HepG2 (cell line): ENCODE results near the gene DENND5A. TPM values are rescaled to one million over a fixed set of nuclear protein-coding genes. Genes with fewer than 3 reads are reported as not detected.
"Not testable (repeated sequence)": the region's sequence is repeated elsewhere in the genome, so short reads cannot be mapped to it uniquely, and the experiment has no call there.

ENCODE experiments used
- ATAC-seq: fragments of 200-7000 bp; cut with Tn5 transposase; 3 replicates; pipeline ENCODE4 v1.9.1; 2020; ENCODE audit warnings: mild to moderate bottlenecking, moderate library complexity
- BruUV-seq: library from RNA; stranded (reverse); fragments of 400-500 nt; replicated peaks from 2 replicates; lab custom pipeline; 2021; lab: Mats Ljungman, UMichigan
- CTCF ChIA-PET: fragments of 300-600 bp; formaldehyde crosslinking; extraction: SDS; loops from one replicate; lab custom pipeline; 2021; ENCODE audit warnings: low total read pairs, inconsistent platforms, low intra/inter-chr PET ratio; lab: Yijun Ruan, JAX
- POLR2A ChIA-PET: fragments of 350-600 bp; sonication (Branson Sonifier 250); formaldehyde crosslinking; loops from one replicate; lab custom pipeline; 2020; ENCODE audit warnings: antibody characterized with exemption, inconsistent platforms; lab: Yijun Ruan, JAX
- DNase-seq: peaks from one replicate; pipeline ENCODE4 v3.0.0-alpha.2; 2015; ENCODE audit warnings: low spot score
- FAIRE-seq: peaks from 3 replicates; lab custom pipeline; 2011; peaks lifted over from hg19 to GRCh38; lab: Jason Lieb, UNC
- H2AFZ ChIP-seq: one replicate; pipeline ENCODE4 v1.6.1; 2011; ENCODE audit warnings: low read length, inconsistent platforms
- H3K27ac ChIP-seq: fragments of 300-600 bp; 3 replicates; pipeline ENCODE4 v1.8.0; 2011; ENCODE audit warnings: mixed run types, mild to moderate bottlenecking, mixed read lengths, low read length, inconsistent platforms; ENCODE audit not compliant: insufficient read depth; ENCODE audit errors: extremely low read length
- H3K27me3 ChIP-seq, 2 experiments: fragments of 200-600 bp in 1 of 2; 2 replicates in 1 of 2; 3 replicates in 1 of 2; pipeline versions ENCODE4 v1.6.0 to v1.8.0; 2011; ENCODE audit warnings: low read length in 2 of 2, mild to moderate bottlenecking in 2 of 2, moderate library complexity in 2 of 2, inconsistent platforms in 1 of 2; ENCODE audit not compliant: insufficient read depth in 2 of 2, control insufficient read depth in 1 of 2
- H3K36me3 ChIP-seq, 2 experiments: fragments of 200-600 bp in 1 of 2; replicated peaks in 1 of 2; 2 replicates in 1 of 2; 3 replicates in 1 of 2; pipeline versions ENCODE4 v1.5.1 to v1.8.0; 2011; ENCODE audit warnings: low read length in 2 of 2, inconsistent platforms in 1 of 2; ENCODE audit not compliant: insufficient read depth in 2 of 2, control insufficient read depth in 1 of 2
- H3K4me1 ChIP-seq: 2 replicates; pipeline ENCODE4 v1.5.1; 2012; ENCODE audit warnings: low read length, inconsistent platforms; ENCODE audit not compliant: insufficient read depth
- H3K4me2 ChIP-seq: 2 replicates; pipeline ENCODE4 v1.6.0; 2011; ENCODE audit warnings: low read depth, low read length, inconsistent platforms
- H3K4me3 ChIP-seq, 3 experiments: fragments of 200-600 bp in 1 of 3; sonication (generic), shearing (Covaris generic) in 1 of 3; replicated peaks in 1 of 3; 2 replicates each; pipeline ENCODE4 v1.5.1; 2011 to 2016; ENCODE audit warnings: low read length in 3 of 3, inconsistent platforms in 2 of 3, low read depth in 2 of 3, mild to moderate bottlenecking in 2 of 3, control low read depth in 1 of 3, mixed read lengths in 1 of 3; ENCODE audit not compliant: insufficient read depth in 1 of 3
- H3K79me2 ChIP-seq: one replicate; pipeline ENCODE4 v1.6.1; 2011; ENCODE audit warnings: low read length, inconsistent platforms; ENCODE audit not compliant: insufficient read depth
- H3K9ac ChIP-seq: 2 replicates; pipeline ENCODE4 v1.6.0; 2011; ENCODE audit warnings: mild to moderate bottlenecking, low read depth, low read length, inconsistent platforms; ENCODE audit not compliant: insufficient read depth
- H3K9me3 ChIP-seq: 2 replicates; pipeline ENCODE4 v1.5.1; 2012; ENCODE audit warnings: mild to moderate bottlenecking, low read length
- H4K20me1 ChIP-seq: 2 replicates; pipeline ENCODE4 v1.6.0; 2011; ENCODE audit warnings: inconsistent platforms, mild to moderate bottlenecking, low read length, moderate library complexity; ENCODE audit not compliant: insufficient read depth
- ARHGAP35 ChIP-seq: sonication (generic); formaldehyde crosslinking; IDR thresholded peaks from 2 replicates; pipeline ENCODE4 v1.9.0; 2022; ENCODE audit warnings: mild to moderate bottlenecking, inconsistent platforms, moderate library complexity, missing genetic modification reagents, borderline replicate concordance
- DMTF1 ChIP-seq: sonication (generic); formaldehyde crosslinking; IDR thresholded peaks from 2 replicates; pipeline ENCODE4 v1.4.0; 2020; ENCODE audit warnings: mild to moderate bottlenecking, missing genetic modification reagents
- GLMP ChIP-seq: sonication (generic); formaldehyde crosslinking; IDR thresholded peaks from 2 replicates; pipeline ENCODE4 v1.9.0; 2021; ENCODE audit warnings: missing genetic modification reagents, mild to moderate bottlenecking, borderline replicate concordance
- MIER3 ChIP-seq: IDR thresholded peaks from 2 replicates; pipeline ENCODE4 v1.6.1; 2016; ENCODE audit warnings: missing compliant biosample characterization, borderline replicate concordance
- NFIC ChIP-seq: IDR thresholded peaks from 2 replicates; pipeline ENCODE4 v1.6.1; 2012; ENCODE audit warnings: mild to moderate bottlenecking, low read length, inconsistent platforms
- NFYB ChIP-seq: sonication (generic); formaldehyde crosslinking; IDR thresholded peaks from 2 replicates; pipeline ENCODE4 v1.4.0; 2020; ENCODE audit warnings: missing genetic modification reagents
- PBX2 ChIP-seq: IDR thresholded peaks from 2 replicates; pipeline ENCODE4 v1.6.1; 2016; ENCODE audit warnings: control low read depth
- ZNF431 ChIP-seq: sonication (generic); formaldehyde crosslinking; IDR thresholded peaks from 2 replicates; pipeline ENCODE4 v1.9.0; 2022; ENCODE audit warnings: missing genetic modification reagents, low read depth, mild to moderate bottlenecking, borderline replicate concordance
- ZNF782 ChIP-seq: sonication (generic); formaldehyde crosslinking; IDR thresholded peaks from 2 replicates; pipeline ENCODE4 v1.4.0; 2020; ENCODE audit warnings: missing genetic modification reagents, mild to moderate bottlenecking, borderline replicate concordance
- WGBS: methylation state at CpG from one replicate; pipeline ENCODE4 v1.1.6; 2017; ENCODE audit warnings: low lambda C conversion rate; 5-methylcytosine and 5-hydroxymethylcytosine counted together
- in situ Hi-C: cut with HindIII; loops from 2 replicates; pipeline ENCODE4 v1.10.0; 2017; ENCODE audit warnings: low pct_unique_long_range_greater_than_20kb; ENCODE audit not compliant: extremely low pct_ligation_motif_present
- intact Hi-C: fragments of 100-400 bp; cut with micrococcal nuclease; formaldehyde crosslinking; loops from one replicate; pipeline ENCODE4 v1.10.0; 2022; ENCODE audit not compliant: unreplicated experiment
- polyA plus RNA-seq, 8 experiments: library from polyadenylated mRNA; depleted of rRNA in 3 of 8; stranded (reverse) in 7 of 8; unstranded in 1 of 8; fragments of >200 nt; fragmentation: Illumina TruSeq in 4 of 8; extraction: Trizol in 4 of 8; gene quantifications; 2 replicates each; pipeline versions ENCODE4 v1.2.1 to v1.2.3, GENCODE V29; 2011 to 2016; ENCODE audit warnings: low read depth in 4 of 8, missing spikeins in 1 of 8, mixed read lengths in 1 of 8; ENCODE audit not compliant: insufficient read depth in 1 of 8
- total RNA-seq, 5 experiments: library from RNA; depleted of rRNA; stranded (reverse); fragments of >200 nt; fragmentation: Illumina TruSeq; extraction: Trizol; gene quantifications; 2 replicates each; pipeline ENCODE4 v1.2.3, GENCODE V29; 2016; ENCODE audit warnings: low read depth in 1 of 5

DENND5A gene
- total and polyA plus RNA-seq, 2 of the 13 experiments (the other 11 are each of a cell fraction or from before 2014, with no cell fraction given) = 63.3 to 145 TPM

- H2AFZ ChIP-seq, POLR2A ChIA-PET, H3K9me3 ChIP-seq, BruUV-seq, H3K9ac ChIP-seq, intact Hi-C loops, in situ Hi-C loops, ATAC-seq, DNase-seq, FAIRE-seq, H3K4me3 ChIP-seq, CTCF ChIA-PET, H3K27me3 ChIP-seq, H3K27ac ChIP-seq, H3K4me2 ChIP-seq: not testable (repeated sequence)
- Histone ChIP-seq H4K20me1 (0 out of 2 replicates have a peak, but pooled peaks cover 10% of the 10 kb centered on the region), H3K4me1 (peaks cover 16% of the 10 kb centered on the region), H3K79me2 (peaks cover 66% of the 10 kb centered on the region), H3K36me3 (peaks cover under 1 to 17% of the 10 kb centered on the region in 2 experiments; a peak in 3 of 5 replicates)
- WGBS = 100% methylated on average over 4 of the region's 4 CpGs
Measured at GRCh38 chr11:9209604-9210003, 55.5 kb downstream of the DENND5A start.

GRCh38 chr11:9208726-9209501, 56.2 kb downstream of the DENND5A start:
- BruUV-seq = no TSS peak
- H4K20me1 ChIP-seq = 0 out of 2 replicates have a peak, but pooled peaks cover 6% of the 10 kb centered on the region
- TF ChIP-seq ZNF431 = no peak
- no peak for TF ChIP-seq ARHGAP35 (CRISPR knock-in tag)
- no peak for TF ChIP-seq NFYB
- no peak for TF ChIP-seq MIER3
- TF ChIP-seq PBX2 (CRISPR knock-in tag) = no peak
- no peak for TF ChIP-seq NFIC
- no peak for TF ChIP-seq DMTF1
- no peak for TF ChIP-seq GLMP (CRISPR knock-in tag)
- TF ChIP-seq ZNF782 (CRISPR knock-in tag) = no peak

More at GRCh38 chr11:9208726-9209501, 56.2 kb downstream of the DENND5A start:
- DNase-seq (no peak), FAIRE-seq (no peak), ATAC-seq (no peak)
- CTCF ChIA-PET = no interaction called here
- no peak overlapping the region for H3K9ac ChIP-seq
- intact Hi-C loops = no loop called here
- no peak overlapping the region for H3K4me3 ChIP-seq
- H3K4me1 ChIP-seq = peaks cover 16% of the 10 kb centered on the region; the same call in 1 of the 2 replicates
- H2AFZ ChIP-seq = no peak overlapping the region
- no peak overlapping the region for H3K27ac ChIP-seq
- H3K36me3 ChIP-seq = peaks cover 6 to 24% of the 10 kb centered on the region in 2 experiments; a peak in 4 of 5 replicates
- 93% methylated on average over 8 of the region's 8 CpGs for WGBS
- no peaks in the 10 kb centered on the region for H3K27me3 ChIP-seq
- in situ Hi-C loops = no loop called here
- H3K4me2 ChIP-seq = no peak overlapping the region
- H3K9me3 ChIP-seq = no peaks in the 10 kb centered on the region
- H3K79me2 ChIP-seq = peaks cover 59% of the 10 kb centered on the region
- POLR2A ChIA-PET = interaction anchor here (0.6 kb wide), 1 partner anchor 146 kb away, joined by 3 read pairs; no protein-coding TSS in a partner anchor
